DMS 273 treated with DMSO at 0.1 percent for 48 hours (cell line): ENCODE results near the gene CHSY3.
A peak's percentile ranks its signal among the peaks of the same experiment; 100 is the strongest.

Experiments used
- DNase-seq: peaks from one replicate; lab custom pipeline; 2025; lab: John Stamatoyannopoulos, UW

Gene CHSY3

DNA sequence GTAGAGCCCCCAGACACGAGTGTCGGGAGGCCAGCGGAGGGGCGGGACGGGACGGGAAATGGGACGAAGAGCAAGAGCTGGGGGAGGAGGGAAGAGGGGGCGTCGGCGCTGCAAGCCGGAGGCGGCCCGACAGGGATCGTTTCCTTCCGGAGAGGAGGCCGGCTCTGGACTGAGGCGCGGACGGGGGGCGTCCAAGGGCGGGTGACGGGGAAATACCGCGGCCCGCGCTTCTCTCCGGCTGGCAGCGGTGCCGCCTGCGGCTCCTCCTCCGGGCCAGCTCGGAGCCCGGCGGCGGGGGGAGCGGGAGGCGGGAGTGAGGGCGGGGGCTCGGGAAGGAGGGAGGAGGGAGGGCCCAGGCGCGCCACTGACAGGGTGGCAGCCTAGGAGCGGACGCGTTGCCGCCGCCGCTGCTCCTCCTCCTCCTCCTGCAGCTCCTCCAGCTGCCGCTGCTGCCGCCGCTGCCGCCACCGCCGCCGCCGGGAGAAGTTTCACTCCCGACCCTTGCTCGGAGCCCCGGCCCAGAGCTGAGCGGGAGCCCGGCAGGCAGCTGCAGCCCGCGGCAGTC is at the start of gene CHSY3:
CHSY3 (plus strand) TSS at position 364 of the 565 bp plus-strand sequence.
- DNase-seq, result peak; percentile 41

GRCh38 chr5:129856325-129856724 is 47.9 kb upstream of the CHSY3 start:
- DNase-seq, result no peak

GRCh38 chr5:129857116-129857515 is 47.1 kb upstream of the CHSY3 start:
- DNase-seq, result no peak

DNA sequence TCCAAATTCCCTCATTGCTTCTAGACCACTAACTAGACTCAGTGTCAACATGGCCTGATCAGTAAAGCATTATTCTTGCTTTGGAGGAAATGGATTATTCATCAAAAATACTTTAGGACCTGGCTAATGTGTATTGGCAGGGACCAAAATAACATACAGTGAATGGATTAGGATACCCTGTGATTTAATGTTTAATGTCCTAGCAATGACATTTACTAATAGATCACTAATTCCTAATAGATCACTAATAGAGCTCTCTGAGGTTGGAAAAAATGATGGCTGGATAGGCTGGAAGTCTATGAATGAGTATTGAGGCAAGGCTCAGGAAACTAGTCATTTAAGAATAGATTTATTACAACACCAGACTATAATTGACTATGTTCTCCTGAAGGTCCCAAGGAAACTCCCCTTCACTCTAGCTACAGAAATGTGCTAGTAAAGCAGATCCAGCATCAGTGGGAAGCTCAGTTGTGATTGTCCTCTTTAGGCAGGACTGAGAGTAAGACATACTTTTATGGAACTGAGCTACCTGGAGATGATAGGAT is 46.1 kb upstream of the CHSY3 start:
- DNase-seq, result no peak

DNA sequence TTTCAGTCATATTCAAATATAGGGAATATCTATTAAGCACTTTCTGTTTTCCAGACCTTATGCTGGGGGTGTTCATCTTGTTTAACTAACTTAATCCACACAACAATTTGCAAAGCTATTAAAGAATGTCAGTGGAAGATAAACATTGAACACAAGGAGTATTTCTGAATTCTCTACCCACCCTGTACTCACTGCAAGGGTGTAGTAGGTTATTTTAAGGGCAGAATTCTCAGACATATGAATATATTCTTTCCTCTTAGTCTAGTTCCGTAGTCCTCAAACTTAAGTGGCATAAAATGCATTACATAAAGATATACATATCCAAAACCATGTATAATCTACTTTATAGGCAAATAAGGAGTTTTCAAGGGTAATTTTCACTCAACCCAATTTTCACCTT is 19.9 kb upstream of the CHSY3 start:
- DNase-seq, result no peak

GRCh38 chr5:129899454-129899853 is 4.8 kb upstream of the CHSY3 start:
- DNase-seq, result no peak

DNA sequence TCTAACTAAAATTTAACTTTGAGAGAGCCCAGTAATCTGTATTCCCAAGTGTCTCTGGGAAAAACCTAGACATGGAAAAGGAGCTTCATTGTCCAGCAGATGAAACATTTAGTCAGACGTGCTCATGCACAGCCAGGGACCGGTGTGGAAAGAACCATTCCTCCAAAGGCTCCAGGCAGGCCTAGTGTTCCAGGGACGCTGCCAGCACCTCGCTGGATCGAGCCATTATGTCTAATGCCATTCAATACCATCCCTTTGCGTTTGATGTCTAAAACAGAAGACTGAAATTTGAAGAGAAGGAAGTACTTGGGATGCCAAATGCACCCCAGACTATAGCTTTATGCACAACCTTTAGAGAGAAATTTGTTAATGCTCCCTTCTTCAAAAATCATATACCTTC is 1.4 kb upstream of the CHSY3 start:
- no peak for DNase-seq

DNA sequence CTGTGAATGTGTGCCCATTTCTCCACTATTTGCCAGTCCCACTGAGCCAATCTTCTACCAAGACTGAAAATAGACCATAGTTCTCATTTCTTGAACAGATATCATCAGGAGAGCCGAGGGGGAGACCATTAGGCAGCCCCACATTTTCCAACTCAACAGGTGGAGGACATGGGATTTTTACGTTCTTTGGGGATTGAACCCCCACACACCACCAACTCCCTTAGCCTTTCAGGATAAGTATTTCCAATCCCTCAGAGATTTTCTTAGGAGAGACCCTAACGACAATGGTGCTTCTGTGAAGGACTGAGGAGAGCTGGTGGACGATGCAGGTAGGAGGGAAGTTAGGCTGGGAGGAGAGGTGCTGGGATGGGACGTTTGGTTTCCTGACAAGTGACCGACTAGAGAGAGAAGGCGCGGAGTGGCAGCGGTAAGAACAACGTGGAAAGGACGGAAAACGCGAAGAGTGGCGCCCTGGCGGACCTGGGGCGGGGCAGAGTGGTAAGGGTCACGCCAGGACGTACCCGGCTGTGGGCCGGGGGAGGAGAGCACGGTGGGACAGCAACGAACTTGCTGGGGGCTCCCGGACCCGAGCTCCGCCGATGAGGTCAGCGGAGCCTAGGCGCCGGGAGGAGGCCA is 681 bp upstream of the CHSY3 start:
- no peak for DNase-seq

DNA sequence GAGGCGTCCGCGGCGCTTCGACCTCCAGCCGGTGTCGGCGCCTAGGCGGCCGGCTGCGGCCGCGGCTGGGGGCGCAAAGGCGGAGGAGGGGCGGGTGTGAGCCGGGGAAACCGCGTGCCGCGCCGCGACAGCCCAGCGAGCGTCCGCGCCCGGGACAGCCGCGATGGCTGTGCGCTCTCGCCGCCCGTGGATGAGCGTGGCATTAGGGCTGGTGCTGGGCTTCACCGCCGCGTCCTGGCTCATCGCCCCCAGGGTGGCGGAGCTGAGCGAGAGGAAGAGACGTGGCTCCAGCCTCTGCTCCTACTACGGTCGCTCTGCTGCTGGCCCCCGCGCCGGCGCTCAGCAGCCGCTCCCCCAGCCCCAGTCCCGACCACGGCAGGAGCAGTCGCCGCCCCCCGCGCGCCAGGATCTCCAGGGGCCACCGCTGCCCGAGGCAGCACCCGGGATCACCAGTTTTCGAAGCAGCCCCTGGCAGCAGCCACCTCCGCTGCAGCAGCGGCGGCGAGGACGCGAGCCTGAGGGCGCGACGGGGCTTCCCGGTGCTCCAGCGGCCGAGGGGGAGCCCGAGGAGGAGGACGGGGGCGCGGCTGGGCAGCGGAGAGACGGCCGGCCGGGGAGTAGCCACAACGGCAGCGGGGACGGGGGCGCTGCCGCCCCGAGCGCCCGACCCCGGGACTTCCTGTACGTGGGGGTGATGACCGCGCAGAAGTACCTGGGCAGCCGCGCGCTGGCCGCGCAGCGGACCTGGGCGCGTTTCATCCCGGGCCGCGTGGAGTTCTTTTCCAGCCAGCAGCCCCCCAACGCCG is 605 bp downstream of the CHSY3 start:
- no peak for DNase-seq

GRCh38 chr5:129905473-129906176 is 1.4 kb downstream of the CHSY3 start:
- DNase-seq, result no peak

- no peak for DNase-seq
Measured at GRCh38 chr5:129906177-129906887, 2.1 kb downstream of the CHSY3 start.

- no peak for DNase-seq
Measured at GRCh38 chr5:129909225-129909624, 5.0 kb downstream of the CHSY3 start.

- DNase-seq, result no peak
Measured at GRCh38 chr5:129912601-129913255, 8.5 kb downstream of the CHSY3 start.

- DNase-seq, result no peak
Measured at GRCh38 chr5:129915415-129915814, 11.2 kb downstream of the CHSY3 start.

DNA sequence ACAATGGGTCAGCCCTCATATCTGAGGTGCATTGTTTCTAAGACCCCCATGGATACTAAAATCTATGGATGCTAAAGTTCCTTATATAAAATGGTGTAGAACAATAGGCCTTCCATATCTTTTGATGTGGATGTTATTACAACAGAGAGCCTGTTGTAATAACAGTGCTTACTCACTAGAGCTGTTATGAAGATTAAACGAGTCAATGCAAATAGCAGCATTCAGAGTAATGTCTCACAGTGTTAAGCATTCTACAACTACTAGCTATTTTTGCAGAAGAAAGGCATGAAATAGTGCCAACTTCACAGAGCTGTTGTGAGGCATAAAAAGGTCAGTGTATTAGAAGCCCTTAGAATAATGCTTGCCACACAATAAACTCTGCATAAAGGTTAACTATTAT is 13.0 kb downstream of the CHSY3 start:
- no peak for DNase-seq

- no peak for DNase-seq
Measured at GRCh38 chr5:129921204-129921603, 16.9 kb downstream of the CHSY3 start.

GRCh38 chr5:129930221-129930620 is 26.0 kb downstream of the CHSY3 start:
- no peak for DNase-seq

GRCh38 chr5:129935626-129936025 is 31.4 kb downstream of the CHSY3 start:
- DNase-seq, result no peak

- no peak for DNase-seq
Measured at GRCh38 chr5:129938077-129938476, 33.8 kb downstream of the CHSY3 start.

DNA sequence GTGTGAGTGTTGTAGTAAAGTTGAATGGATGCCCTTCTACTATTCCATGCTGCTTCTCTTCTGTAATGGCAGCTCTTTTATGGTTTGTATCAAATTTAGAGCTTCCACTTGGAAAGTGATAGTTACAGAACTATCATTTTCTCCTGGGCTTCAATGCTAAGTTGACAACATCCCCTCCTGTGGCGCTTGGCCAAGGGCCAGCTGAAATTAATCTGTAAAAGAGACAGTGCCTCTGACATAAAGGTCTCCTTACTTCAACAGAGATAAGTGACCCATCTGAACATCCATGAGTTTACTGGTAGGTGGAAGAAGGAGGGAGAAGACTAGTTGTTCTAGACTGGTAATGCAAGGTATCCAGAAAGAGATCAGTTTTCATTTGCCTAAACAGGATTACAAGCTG is 39.7 kb downstream of the CHSY3 start:
- no peak for DNase-seq

DNA sequence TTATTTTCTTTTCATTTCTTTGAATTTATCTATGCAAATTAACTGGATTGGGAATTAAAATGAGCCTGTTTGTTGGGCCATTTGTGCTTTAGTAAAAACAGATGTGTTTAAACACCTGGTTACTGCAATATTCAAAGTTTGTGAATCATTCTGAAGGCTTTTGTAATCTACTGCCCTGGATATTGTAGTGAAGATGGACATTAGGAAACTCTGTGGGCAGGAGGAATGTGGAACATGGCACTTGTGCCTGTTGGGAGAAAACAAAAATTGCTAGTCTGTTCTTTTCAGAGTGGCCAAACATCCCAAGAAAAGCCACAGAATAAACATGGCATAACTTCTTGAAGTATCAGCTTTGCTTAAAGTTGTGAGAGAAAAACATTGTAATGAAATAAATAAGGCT is 40.8 kb downstream of the CHSY3 start:
- DNase-seq, result no peak
